Natural killer cell (primary cell): ENCODE measurements around the gene KIAA1614. TPM values are rescaled to one million over a fixed set of nuclear protein-coding genes. Genes with fewer than 3 reads are reported as not detected.

Experiments used
- ATAC-seq, 3 donors: fragments of 150-1000 bp in 2 of 3; fragments of 200-7000 bp in 1 of 3; cut with Tn5 transposase; 1 replicate in 1 of 3; 2 replicates in 2 of 3; pipeline ENCODE4 v1.10.0; 2021; ENCODE audit warnings: mild to moderate bottlenecking in 2 of 3, moderate library complexity in 2 of 3
- DNase-seq, 2 donors: peaks; one replicate each; pipeline versions ENCODE4 v3.0.0 to v3.0.0-alpha.2; 2013 to 2021; ENCODE audit warnings: mixed read lengths in 1 of 2
- H3K27ac ChIP-seq: one replicate; pipeline ENCODE4 v1.5.1; 2013; ENCODE audit warnings: mild to moderate bottlenecking, low read length
- H3K27me3 ChIP-seq: one replicate; pipeline ENCODE4 v1.6.1; 2013; ENCODE audit warnings: low read length; ENCODE audit not compliant: control insufficient read depth, insufficient read depth
- H3K36me3 ChIP-seq: one replicate; pipeline ENCODE4 v1.6.1; 2013; ENCODE audit warnings: low read length; ENCODE audit not compliant: control insufficient read depth, insufficient read depth
- H3K4me1 ChIP-seq: one replicate; pipeline ENCODE4 v1.6.1; 2013; ENCODE audit warnings: low read length; ENCODE audit not compliant: control insufficient read depth, insufficient read depth
- H3K4me3 ChIP-seq: one replicate; pipeline ENCODE4 v1.5.1; 2013; ENCODE audit warnings: low read length
- H3K9me3 ChIP-seq: one replicate; pipeline ENCODE4 v1.6.1; 2013; ENCODE audit warnings: low read length; ENCODE audit not compliant: control insufficient read depth, insufficient read depth
- H3K27ac Mint-ChIP-seq, 2 donors: one replicate each; pipeline ENCODE4 v1.8.0; 2022; ENCODE audit warnings: mild to moderate bottlenecking in 2 of 2, mixed read lengths in 2 of 2, moderate library complexity in 1 of 2
- H3K27me3 Mint-ChIP-seq, 2 donors: one replicate each; pipeline ENCODE4 v1.8.0; 2022; ENCODE audit warnings: low read depth in 2 of 2, mixed read lengths in 2 of 2
- H3K36me3 Mint-ChIP-seq: one replicate; pipeline ENCODE4 v1.8.0; 2022; ENCODE audit warnings: mixed read lengths
- H3K4me1 Mint-ChIP-seq, 2 donors: one replicate each; pipeline ENCODE4 v1.8.0; 2022; ENCODE audit warnings: mixed read lengths in 2 of 2
- H3K4me3 Mint-ChIP-seq: one replicate; pipeline ENCODE4 v1.8.0; 2022; ENCODE audit warnings: mild to moderate bottlenecking, moderate library complexity, mixed read lengths
- H3K9me3 Mint-ChIP-seq, 2 donors: one replicate each; pipeline ENCODE4 v1.8.0; 2022; ENCODE audit warnings: mixed read lengths in 2 of 2
- WGBS: methylation state at CpG from one replicate; pipeline ENCODE4 v1.1.7; 2013; ENCODE audit warnings: missing lambda C conversion rate; ENCODE audit not compliant: insufficient coverage; 5-methylcytosine and 5-hydroxymethylcytosine counted together
- intact Hi-C: fragments of 100-400 bp; cut with micrococcal nuclease; formaldehyde crosslinking; loops from one replicate; pipeline ENCODE4 v1.14.2; 2022
- total RNA-seq, 4 donors: library from RNA; stranded (reverse); fragments of 120-200 nt in 1 of 4; gene quantifications; one replicate each; pipeline versions ENCODE4 v1.2.3 to v1.2.4, GENCODE V29; 2013 to 2022
- TF ChIP-seq, protein P1 (sequence below): fragments of 200-600 bp; IDR thresholded peaks from one replicate; pipeline ENCODE4 v1.8.0; 2022; ENCODE audit warnings: antibody characterized with exemption

The KIAA1614 gene
- total RNA-seq, 3 donors from 2014 or later (not counting 1 experiment from before 2014, with no cell fraction given), result 0.09 to 0.80 (median 0.40) TPM

DNA sequence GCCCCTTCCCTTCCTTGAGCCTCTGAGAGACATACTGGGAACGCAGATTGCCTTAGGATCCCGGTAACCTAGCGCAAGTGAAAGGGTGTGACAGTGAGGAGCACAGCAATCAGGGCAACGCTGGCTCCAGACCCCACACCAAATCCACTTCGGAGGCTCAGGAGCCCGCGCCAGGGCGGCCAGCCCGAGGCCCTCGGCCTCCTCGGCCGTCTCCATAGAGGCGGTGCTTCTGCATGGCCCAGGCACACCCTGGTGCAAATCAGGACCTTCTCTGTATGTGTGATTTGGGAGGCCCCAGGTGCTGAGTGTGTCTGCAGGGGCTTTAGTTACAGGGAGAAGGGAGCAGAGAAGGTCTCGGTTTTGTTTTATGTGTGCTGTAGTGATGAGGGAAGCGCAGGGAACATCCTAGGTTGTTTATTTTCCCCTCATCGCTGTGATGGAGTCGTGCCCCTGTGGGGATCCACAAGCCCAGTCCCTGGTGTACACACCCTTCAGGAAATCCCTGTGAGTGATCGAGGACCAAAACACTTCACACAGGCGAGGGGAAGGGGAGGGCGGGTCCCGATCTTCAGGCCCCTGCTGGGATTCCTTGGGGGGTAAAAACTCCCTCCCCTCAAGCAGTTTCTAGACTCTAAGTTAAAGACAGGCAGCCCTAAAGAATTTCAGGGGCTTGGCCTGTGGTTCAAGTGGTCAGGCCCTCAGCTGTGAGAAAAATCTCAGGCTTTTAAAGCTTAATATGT is 9.4 kb downstream of the KIAA1614 start:
- no peak for DNase-seq
- Histone ChIP-seq H3K9me3 (no peaks in the 10 kb centered on the region), H3K36me3 (no peaks in the 10 kb centered on the region), H3K27me3 (no peaks in the 10 kb centered on the region), H3K4me3 (no peak overlapping the region), H3K4me1 (peaks cover 8% of the 10 kb centered on the region), H3K27ac (no peak overlapping the region)
- peaks cover 0 to 7% of the 10 kb centered on the region in 2 donors for H3K4me1 Mint-ChIP-seq
- no peak overlapping the region for H3K27ac Mint-ChIP-seq
- H3K4me3 Mint-ChIP-seq, result no peak overlapping the region
- no peaks in the 10 kb centered on the region for H3K9me3 Mint-ChIP-seq
- no peak for ATAC-seq
- intact Hi-C loops, result no loop called here
- TF ChIP-seq, protein P1, sequence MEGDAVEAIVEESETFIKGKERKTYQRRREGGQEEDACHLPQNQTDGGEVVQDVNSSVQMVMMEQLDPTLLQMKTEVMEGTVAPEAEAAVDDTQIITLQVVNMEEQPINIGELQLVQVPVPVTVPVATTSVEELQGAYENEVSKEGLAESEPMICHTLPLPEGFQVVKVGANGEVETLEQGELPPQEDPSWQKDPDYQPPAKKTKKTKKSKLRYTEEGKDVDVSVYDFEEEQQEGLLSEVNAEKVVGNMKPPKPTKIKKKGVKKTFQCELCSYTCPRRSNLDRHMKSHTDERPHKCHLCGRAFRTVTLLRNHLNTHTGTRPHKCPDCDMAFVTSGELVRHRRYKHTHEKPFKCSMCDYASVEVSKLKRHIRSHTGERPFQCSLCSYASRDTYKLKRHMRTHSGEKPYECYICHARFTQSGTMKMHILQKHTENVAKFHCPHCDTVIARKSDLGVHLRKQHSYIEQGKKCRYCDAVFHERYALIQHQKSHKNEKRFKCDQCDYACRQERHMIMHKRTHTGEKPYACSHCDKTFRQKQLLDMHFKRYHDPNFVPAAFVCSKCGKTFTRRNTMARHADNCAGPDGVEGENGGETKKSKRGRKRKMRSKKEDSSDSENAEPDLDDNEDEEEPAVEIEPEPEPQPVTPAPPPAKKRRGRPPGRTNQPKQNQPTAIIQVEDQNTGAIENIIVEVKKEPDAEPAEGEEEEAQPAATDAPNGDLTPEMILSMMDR, result no peak
- WGBS, result 88% methylated on average over 17 of the region's 21 CpGs
- H3K36me3 Mint-ChIP-seq, result no peaks in the 10 kb centered on the region
- no peaks in the 10 kb centered on the region for H3K27me3 Mint-ChIP-seq

DNA sequence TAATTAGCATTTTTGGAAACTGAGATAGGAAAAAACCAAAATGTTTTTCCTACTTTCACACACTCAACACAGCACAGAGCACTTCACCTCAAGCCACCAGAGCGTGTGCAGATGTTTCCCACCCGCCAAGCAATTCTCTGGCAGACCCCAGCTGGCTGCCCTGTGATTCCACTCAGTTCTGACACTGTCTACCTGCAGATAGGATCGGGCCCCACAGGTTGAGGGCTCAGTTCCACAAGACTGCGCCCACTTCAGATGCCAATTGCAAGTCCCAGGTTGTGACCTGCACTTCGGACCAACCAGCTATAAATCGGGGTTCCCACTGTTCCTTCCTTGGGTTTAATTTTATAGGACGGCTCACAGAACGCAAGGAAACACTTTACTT is 9.9 kb downstream of the KIAA1614 start:
- Mint-ChIP-seq H3K9me3 (no peaks in the 10 kb centered on the region), H3K36me3 (no peaks in the 10 kb centered on the region), H3K4me3 (no peak overlapping the region), H3K4me1 (peaks cover 0 to 7% of the 10 kb centered on the region in 2 donors), H3K27ac (no peak overlapping the region), H3K27me3 (no peaks in the 10 kb centered on the region)
- Histone ChIP-seq H3K27ac (no peak overlapping the region), H3K9me3 (no peaks in the 10 kb centered on the region), H3K36me3 (no peaks in the 10 kb centered on the region), H3K4me3 (no peak overlapping the region), H3K27me3 (no peaks in the 10 kb centered on the region), H3K4me1 (peaks cover 8% of the 10 kb centered on the region)
- intact Hi-C loops, result no loop called here
- DNase-seq (no peak), ATAC-seq (no peak)
- WGBS, result 90% methylated on average over 7 of the region's 8 CpGs
- TF ChIP-seq, protein P1, result no peak

DNA sequence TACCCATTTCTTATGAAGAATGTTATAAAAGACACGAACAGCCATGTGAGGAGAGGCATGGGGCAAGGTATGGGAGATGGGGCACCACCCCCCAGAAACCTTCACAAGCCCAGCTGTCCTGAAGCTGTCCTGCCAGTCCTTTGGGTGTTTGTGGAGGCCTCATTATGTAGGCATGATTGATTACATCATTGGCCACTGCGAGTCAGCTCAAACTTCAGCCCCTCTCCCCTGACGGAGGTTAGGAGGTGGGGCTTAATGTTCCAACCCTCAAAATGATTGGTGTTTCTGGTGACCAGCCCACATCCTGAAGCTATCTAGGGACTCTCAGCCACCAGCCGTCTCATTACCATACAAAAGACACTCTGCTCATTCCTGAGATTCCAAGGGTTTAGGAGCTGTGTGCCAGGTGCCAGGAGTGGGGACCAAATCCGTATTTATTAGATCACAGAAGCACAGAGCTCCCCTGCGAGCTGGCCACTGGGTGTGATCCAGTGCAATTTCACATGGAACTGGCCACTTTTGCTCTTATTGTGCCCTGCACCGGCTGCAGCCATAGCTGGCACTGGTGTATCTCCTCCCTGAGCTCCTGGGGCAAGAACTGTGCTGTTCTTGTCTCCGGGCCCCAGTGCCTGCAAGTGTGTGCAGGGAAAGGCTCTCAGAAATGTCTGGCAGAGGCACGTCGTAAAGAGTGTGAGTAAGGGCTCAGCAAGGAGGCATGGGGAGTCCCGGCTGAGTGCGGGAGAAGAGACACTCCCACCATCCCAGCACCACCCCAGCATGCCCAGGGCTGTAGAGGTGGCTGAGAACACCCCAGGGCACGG is 10.5 kb downstream of the KIAA1614 start:
- Histone ChIP-seq H3K4me3 (no peak overlapping the region), H3K27ac (no peak overlapping the region), H3K36me3 (no peaks in the 10 kb centered on the region), H3K4me1 (peaks cover 8% of the 10 kb centered on the region), H3K27me3 (no peaks in the 10 kb centered on the region), H3K9me3 (no peaks in the 10 kb centered on the region)
- no peak for ATAC-seq
- Mint-ChIP-seq H3K4me1 (peaks cover 0 to 7% of the 10 kb centered on the region in 2 donors), H3K4me3 (no peak overlapping the region), H3K27me3 (no peaks in the 10 kb centered on the region), H3K36me3 (no peaks in the 10 kb centered on the region), H3K9me3 (no peaks in the 10 kb centered on the region), H3K27ac (no peak overlapping the region)
- WGBS, result 83% methylated on average over 11 of the region's 13 CpGs
- DNase-seq, result no peak
- intact Hi-C loops, result no loop called here
- TF ChIP-seq, protein P1, result no peak
